Panc1 (cell line): ENCODE measurements around the gene GRM7. TPM values are rescaled to one million over a fixed set of nuclear protein-coding genes. Genes with fewer than 3 reads are reported as not detected.

ENCODE experiments used
- ATAC-seq: fragments of 200-7000 bp; cut with Tn5 transposase; 2 replicates; pipeline ENCODE4 v1.9.1; 2020; ENCODE audit warnings: mild to moderate bottlenecking, moderate library complexity
- BruUV-seq: library from RNA; stranded (reverse); fragments of 400-500 nt; replicated peaks from 2 replicates; lab custom pipeline; 2021; lab: Mats Ljungman, UMichigan
- CTCF ChIA-PET: fragments of 300-600 bp; sonication (Branson Sonifier 250); formaldehyde crosslinking; loops from one replicate; lab custom pipeline; 2022; ENCODE audit warnings: antibody characterized with exemption; lab: Charles Lee
- POLR2A ChIA-PET: fragments of 300-600 bp; sonication (Branson Sonifier 250); formaldehyde crosslinking; loops from one replicate; lab custom pipeline; 2022; ENCODE audit warnings: antibody characterized with exemption; lab: Charles Lee
- DNase-seq: peaks from one replicate; pipeline ENCODE4 v3.0.0-alpha.2; 2010; ENCODE audit warnings: low read depth, low spot score
- H3K27ac ChIP-seq: 2 replicates; pipeline ENCODE4 v1.5.1; 2011; ENCODE audit warnings: mild to moderate bottlenecking, low read length, inconsistent platforms
- H3K27me3 ChIP-seq: fragments of 200-500 bp; sonication (Bioruptor generic); 2 replicates; pipeline ENCODE4 v1.6.0; 2014; ENCODE audit warnings: low read length, inconsistent platforms; ENCODE audit not compliant: control insufficient read depth, insufficient read depth
- H3K36me3 ChIP-seq: fragments of 200-500 bp; sonication (Bioruptor generic); 2 replicates; pipeline ENCODE4 v1.5.1; 2014; ENCODE audit warnings: inconsistent platforms, mild to moderate bottlenecking, low read length, moderate library complexity; ENCODE audit not compliant: control insufficient read depth, insufficient read depth
- H3K4me1 ChIP-seq: 2 replicates; pipeline ENCODE4 v1.5.1; 2011; ENCODE audit warnings: inconsistent platforms, mild to moderate bottlenecking, low read length, moderate library complexity; ENCODE audit not compliant: control insufficient read depth, insufficient read depth
- H3K4me3 ChIP-seq, 2 experiments: 2 replicates each; pipeline ENCODE4 v1.5.1; 2011 to 2012; ENCODE audit warnings: low read depth in 2 of 2, low read length in 2 of 2, mild to moderate bottlenecking in 2 of 2, inconsistent platforms in 1 of 2, moderate library complexity in 1 of 2
- H3K9me3 ChIP-seq: fragments of 200-500 bp; sonication (Bioruptor generic); 2 replicates; pipeline ENCODE4 v1.5.1; 2014; ENCODE audit warnings: low read depth, mild to moderate bottlenecking, inconsistent platforms, low read length, moderate library complexity; ENCODE audit not compliant: control insufficient read depth, insufficient read depth
- CTCF ChIP-seq: fragments of 450-650 bp; IDR thresholded peaks from 2 replicates; pipeline ENCODE4 v1.5.1; 2017; ENCODE audit warnings: mild to moderate bottlenecking
- POLR2AphosphoS5 ChIP-seq: IDR thresholded peaks from 2 replicates; pipeline ENCODE4 v1.6.1; 2012; ENCODE audit warnings: mild to moderate bottlenecking, low read depth, low read length, moderate library complexity
- REST ChIP-seq, 2 experiments: IDR thresholded peaks; 2 replicates each; pipeline ENCODE4 v1.6.1; 2011 to 2012; ENCODE audit warnings: low read depth in 2 of 2, control low read depth in 1 of 2, low read length in 1 of 2, mild to moderate bottlenecking in 1 of 2, moderate library complexity in 1 of 2; ENCODE audit not compliant: insufficient read depth in 1 of 2
- SIN3A ChIP-seq: IDR thresholded peaks from 2 replicates; pipeline ENCODE4 v1.6.1; 2012; ENCODE audit warnings: low read depth, mild to moderate bottlenecking, low read length, moderate library complexity, borderline replicate concordance; ENCODE audit not compliant: insufficient read depth
- TCF7L2 ChIP-seq: IDR thresholded peaks from 2 replicates; pipeline ENCODE4 v1.6.1; 2011; ENCODE audit warnings: mild to moderate bottlenecking, low read depth, low read length, inconsistent platforms
- in situ Hi-C: cut with HindIII; loops from 2 replicates; pipeline ENCODE4 v1.10.0; 2016; ENCODE audit warnings: low sequenced_read_pairs, low pct_unique_long_range_greater_than_20kb
- intact Hi-C: fragments of 100-400 bp; cut with micrococcal nuclease; formaldehyde crosslinking; loops from one replicate; pipeline ENCODE4 v1.10.0; 2022; ENCODE audit not compliant: unreplicated experiment
- total RNA-seq: library from RNA; stranded (reverse); gene quantifications from one replicate; pipeline ENCODE4 v1.2.1, GENCODE V29; 2021; ENCODE audit not compliant: unreplicated experiment

Gene GRM7
- total RNA-seq, 1 experiment from 2014 or later = not detected

DNA sequence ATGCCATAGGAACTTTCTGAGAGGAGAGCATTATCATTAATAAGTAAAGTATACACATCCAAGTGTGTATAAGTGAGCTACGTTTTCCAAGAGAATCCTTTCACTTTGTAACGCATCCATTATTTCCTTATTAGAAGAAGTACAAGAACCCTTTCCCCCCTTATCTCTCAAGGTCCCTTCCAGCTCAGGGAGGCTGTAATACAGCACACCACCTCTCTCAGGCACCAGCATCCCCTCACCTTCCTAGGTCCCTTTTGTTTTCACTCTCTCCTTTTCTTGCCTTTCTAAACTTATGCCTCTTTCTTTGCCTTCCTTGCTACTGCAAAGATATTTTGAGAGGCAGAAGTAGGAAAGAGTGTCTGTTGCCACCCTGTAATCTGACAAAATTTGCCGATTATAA, 446.0 kb downstream of the GRM7 start:
- H3K36me3 ChIP-seq = no peaks in the 10 kb centered on the region
- H3K27me3 ChIP-seq = no peaks in the 10 kb centered on the region
- DNase-seq (no peak), ATAC-seq (no peak)
- no peaks in the 10 kb centered on the region for H3K9me3 ChIP-seq
- no peak overlapping the region for H3K4me3 ChIP-seq
- BruUV-seq = no TSS peak
- no peak overlapping the region for H3K27ac ChIP-seq
- in situ Hi-C loops = no loop called here
- H3K4me1 ChIP-seq = no peaks in the 10 kb centered on the region
- ChIA-PET CTCF (no interaction called here), POLR2A (no interaction called here)
- intact Hi-C loops = no loop called here
- no peak for TF ChIP-seq TCF7L2
- TF ChIP-seq POLR2AphosphoS5 = no peak
- no peak for TF ChIP-seq REST (IDR thresholded peaks at IDR 0.05; ENCODE audit: insufficient read depth in 1 of 2, low read depth in 2 of 2, low read length in 1 of 2)
- TF ChIP-seq CTCF = no peak
- TF ChIP-seq SIN3A = no peak

GRCh38 chr3:7307410-7307809, 446.5 kb downstream of the GRM7 start:
- H3K27ac ChIP-seq = no peak overlapping the region
- no TSS peak for BruUV-seq

More at GRCh38 chr3:7307410-7307809, 446.5 kb downstream of the GRM7 start:
- TF ChIP-seq CTCF (no peak), POLR2AphosphoS5 (no peak), REST (IDR thresholded peaks at IDR 0.05; ENCODE audit: insufficient read depth in 1 of 2, low read depth in 2 of 2, low read length in 1 of 2) (no peak), TCF7L2 (no peak), SIN3A (no peak)
- no peaks in the 10 kb centered on the region for H3K4me1 ChIP-seq
- H3K4me3 ChIP-seq = no peak overlapping the region
- no peaks in the 10 kb centered on the region for H3K36me3 ChIP-seq
- CTCF ChIA-PET = no interaction called here
- H3K27me3 ChIP-seq = no peaks in the 10 kb centered on the region
- DNase-seq = no peak
- POLR2A ChIA-PET = no interaction called here
- in situ Hi-C loops = no loop called here
- no peaks in the 10 kb centered on the region for H3K9me3 ChIP-seq
- no peak for ATAC-seq
- intact Hi-C loops = no loop called here
